ENCODE measurements around the gene IQCN.
A peak's percentile ranks its signal among the peaks of the same experiment; 100 is the strongest.

The IQCN gene

DNA sequence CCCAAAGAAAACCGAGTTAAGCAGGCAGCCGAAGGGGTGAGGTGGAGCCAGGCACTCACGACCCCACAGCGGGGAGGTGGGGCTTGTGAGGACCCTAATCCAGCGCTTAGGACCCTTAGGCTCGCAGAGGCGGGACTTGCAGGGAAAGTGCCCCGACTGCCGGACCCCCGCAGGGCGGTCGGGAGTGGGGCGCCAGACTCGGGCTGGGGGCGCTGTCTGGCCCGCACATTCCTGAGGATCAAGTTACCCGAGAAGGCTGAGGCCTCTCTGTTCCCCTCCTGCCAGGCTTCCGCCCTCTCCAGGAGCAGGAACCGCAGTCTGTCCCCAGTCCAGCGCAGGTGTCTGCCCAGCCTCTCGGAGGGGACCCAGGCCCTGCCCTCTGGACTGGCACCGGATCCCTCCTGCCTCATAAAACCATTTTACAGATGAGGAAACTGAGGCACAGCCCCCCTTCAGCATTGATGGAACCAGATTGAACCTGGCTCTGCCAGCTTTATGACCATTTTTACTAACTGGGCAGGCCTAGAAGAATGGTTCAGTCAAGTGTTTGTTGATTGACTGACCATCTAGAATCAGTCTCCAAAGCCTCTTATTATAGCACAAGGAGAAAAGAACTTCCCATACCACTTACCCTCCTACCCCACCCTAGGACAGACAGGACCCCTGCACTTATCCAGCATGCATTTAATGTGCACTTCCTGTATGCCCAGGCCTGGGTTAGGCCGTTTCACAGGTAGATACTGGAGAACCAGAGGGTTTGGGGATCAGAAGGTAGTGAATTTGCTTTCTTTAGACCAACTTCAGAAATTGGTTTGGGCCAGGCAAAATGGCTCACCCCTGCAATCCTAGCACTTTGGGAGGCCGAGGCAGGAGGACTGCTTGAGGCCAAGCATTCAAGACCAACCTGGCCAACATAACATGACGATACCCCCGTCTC lies 13.9 kb upstream of the IQCN start:
- DNase-seq (ENCODE audit: low spot score): no peak

DNA sequence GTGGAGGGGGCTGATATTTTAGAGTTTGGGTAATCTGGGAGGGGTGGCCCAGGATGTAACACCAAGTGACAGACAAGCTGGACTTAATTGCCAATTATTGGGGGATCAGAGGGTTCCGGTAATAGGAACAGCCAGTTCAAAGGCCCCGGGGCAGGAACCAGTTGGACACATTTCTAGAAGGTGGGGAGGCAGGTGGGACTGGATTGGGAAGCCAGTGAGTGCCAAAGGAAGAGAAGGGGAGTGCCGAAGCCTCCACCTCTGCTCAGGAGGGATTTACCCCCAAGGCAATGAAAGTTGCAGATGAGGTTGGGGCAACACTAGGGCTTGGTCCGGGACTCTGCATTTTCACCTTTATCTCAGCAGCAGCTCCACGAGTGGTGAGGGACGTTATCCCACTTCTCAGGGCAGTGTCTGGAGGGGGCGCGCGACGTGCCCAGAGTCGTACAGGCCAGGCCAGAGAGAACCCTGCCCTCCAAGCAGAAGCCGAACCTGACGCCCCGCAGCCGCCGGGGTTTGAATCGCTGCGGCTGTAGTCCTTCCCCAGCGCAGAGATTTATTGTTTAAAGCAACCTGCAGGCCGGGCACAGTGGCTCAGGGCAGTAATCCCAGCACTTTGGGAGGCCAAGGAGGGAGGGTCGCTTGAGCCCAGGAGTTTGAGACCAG lies 12.9 kb upstream of the IQCN start:
- no peak for DNase-seq (ENCODE audit: low spot score)

DNA sequence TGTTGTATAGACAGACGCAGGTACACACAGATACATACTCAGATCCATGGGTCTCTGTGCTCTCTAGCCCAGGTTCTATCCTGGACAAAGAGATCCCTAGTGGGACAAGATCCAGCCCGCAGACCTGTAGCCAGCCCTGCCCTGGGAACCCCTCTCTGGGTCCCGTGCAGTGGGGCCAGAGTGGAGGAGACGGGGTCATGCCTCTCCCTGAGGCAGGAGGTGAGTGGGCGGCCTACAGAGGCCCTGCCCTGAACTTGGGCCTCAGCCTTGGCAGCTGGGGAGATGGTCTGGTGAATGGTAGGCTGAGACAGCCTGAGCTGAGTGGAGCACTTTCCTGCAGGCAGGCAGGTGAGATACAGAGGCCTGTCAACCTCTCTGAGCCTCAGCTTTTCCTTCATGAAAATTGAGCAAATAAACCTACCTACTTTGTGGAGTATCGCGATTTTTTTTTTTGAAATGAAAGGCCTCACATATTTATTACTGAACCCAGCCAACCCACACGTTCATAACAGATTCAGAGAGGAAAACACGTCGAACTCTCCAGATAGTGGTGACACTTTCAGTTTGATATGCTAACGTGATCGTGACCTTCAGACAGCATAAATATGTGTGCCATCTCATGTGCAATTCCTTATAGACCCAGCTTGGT lies 10.6 kb upstream of the IQCN start:
- no peak for DNase-seq (ENCODE audit: low spot score)

DNA sequence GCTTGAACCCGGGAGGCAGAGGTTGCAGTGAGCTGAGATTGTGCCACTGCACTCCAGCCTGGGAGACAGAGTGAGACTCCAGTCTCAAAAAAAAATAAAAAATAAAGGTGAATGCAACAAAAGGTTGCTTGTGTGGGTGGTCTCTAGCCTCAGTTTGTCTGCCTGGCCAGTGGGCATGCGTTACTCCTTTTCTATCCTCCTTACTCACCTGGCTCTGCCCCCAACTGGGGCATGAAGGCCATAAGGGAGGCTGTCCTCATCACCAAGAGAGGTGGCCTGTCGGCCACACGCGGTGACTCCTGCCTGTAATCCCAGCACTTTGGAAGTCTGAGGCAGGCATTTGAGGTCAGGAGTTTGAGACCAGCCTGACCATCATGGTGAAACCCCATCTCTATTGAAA lies 9.1 kb upstream of the IQCN start:
- DNase-seq (ENCODE audit: low spot score): no peak

DNA sequence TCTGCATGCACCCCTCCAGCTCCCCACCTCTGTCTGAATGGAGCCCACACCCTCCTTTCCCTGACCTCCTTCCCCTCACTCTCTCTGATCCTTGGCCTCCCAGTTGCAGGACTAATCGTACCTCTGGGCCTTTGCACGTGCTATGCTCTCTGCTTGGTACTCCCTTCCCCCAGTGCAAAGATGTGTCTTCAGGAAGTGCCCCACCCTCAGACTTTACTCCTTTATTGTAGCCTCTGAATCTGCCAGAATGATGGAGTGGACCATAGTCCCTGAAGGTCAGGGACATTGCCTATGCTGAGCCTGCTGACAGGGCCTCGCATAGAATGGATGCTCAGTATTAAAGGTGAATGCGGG lies 8.5 kb upstream of the IQCN start:
- no peak for DNase-seq (ENCODE audit: low spot score)

DNA sequence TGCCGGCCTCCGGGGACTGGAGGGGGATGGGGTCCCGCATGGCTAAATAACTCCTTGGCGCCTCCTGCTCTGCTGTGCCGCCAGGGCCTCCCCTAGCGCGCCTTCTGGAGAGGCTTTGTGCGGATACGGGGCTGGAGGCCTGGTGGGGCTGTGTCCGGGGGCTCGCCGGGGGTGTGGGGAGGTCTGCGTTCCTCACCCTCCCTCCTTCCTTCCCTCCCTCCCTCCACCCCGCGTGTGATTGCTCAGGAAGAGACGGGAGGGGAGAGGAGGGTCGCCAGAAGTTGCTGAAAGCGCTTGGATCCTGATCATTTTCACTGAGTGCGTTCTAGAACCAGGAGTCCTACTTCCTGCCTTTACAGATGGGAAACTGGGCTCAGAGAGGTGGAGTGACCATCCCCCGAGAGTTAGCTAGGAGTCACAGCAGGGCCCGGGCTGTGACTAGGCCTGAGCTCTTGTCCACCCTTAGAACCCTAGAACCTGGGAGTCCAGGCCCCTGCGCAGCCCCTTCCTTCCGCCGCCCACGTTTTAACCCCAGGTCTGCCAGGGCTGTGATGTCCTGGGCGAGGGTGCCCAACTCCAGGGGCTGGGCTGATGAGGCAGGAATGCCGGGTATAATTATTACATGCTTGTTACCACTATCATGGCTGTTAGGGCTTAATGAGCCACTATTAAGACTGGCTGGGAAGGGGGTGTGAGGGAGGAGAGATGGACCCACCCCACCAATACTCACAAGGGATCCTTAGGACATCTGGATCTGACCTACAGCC lies 8.0 kb upstream of the IQCN start:
- DNase-seq (ENCODE audit: low spot score): no peak

DNA sequence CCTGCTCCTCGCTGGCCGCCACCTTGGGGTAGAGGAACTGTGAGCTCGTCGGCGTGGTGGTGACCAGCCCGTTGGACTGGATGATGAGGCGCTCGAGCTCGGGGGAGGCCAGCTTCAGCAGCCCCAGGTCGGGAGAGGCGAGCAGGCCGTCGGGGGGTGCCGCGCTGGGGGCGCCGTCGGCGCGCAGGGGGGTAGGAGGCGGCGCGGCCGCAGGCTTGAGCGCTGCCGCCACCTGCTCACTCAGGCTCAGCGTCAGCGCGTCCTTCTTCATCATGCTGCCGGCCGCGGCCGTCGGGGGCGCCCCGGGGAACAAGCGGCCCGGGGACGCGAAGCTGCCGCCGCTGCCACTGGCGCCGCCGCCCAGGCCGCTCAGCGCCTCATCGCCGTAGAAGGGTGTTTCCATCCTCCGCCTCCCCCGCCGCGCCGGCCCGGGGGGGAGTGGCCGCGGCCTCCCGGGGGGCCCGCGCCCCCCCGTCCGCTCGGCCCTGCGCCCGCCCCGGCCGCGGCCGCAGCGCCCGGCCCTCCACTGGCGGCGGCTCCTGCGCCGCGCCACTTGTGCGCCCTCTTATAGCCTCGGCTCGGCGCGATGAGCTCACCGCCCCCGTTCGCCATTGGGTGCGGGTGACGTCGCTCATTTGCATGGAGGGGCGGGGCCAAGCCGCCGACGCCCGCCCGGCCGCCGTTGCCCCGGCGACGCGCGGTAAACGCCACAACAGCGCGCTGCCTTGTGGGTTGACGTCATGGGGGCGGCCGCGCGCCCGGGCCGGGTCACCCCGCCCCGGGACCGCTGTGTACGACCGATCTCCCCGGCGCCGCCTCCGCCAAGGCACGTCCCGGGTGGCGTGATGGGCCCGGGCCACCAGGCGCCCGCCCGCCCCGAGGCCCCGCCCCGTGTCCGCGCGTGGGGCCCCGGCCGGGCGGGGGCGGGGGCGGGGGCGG lies 7.1 kb upstream of the IQCN start, which contains the start of gene JUND:
TSS of gene JUND (minus strand) at position 541 of the 939 bp plus-strand sequence. CDS start at position 403, 138 bp downstream.
- peak; percentile 99 for DNase-seq (ENCODE audit: low spot score)

DNA sequence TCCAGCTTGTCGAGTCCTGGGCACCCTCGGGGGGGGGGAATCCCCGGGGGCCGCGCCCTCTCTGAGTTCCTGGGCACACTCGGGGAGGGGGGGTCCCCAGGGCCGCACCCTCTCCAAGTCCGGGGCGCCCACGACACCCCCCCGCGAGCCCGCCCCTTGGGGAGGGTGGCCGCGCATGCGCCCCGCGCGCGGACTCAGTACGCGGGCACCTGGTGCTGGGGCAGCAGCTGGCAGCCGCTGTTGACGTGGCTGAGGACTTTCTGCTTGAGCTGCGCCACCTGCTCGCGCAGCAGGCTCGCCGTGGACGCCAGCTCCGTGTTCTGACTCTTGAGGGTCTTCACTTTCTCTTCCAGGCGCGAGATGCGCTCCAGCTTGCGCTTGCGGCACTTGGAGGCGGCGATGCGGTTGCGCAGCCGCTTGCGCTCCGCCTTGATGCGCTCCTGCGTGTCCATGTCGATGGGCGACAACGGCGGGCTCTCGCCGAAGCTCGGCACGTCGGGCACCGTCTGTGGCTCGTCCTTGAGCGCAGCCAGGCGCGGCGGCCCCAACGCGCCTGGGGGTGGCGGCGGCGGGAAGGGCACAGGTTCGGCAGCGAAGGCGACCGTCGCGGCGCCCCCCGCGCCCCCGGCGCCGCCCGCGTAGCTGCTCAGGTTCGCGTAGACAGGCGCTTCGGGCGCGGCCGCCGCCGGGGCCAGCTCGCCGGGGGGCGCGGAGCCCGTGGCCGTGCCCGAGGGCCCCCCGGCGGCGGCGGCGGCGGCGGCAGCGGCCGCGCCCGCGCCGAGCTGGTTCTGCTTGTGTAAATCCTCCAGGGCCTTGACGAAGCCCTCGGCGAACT lies 6.2 kb upstream of the IQCN start:
- peak; percentile 82 for DNase-seq (ENCODE audit: low spot score)

DNA sequence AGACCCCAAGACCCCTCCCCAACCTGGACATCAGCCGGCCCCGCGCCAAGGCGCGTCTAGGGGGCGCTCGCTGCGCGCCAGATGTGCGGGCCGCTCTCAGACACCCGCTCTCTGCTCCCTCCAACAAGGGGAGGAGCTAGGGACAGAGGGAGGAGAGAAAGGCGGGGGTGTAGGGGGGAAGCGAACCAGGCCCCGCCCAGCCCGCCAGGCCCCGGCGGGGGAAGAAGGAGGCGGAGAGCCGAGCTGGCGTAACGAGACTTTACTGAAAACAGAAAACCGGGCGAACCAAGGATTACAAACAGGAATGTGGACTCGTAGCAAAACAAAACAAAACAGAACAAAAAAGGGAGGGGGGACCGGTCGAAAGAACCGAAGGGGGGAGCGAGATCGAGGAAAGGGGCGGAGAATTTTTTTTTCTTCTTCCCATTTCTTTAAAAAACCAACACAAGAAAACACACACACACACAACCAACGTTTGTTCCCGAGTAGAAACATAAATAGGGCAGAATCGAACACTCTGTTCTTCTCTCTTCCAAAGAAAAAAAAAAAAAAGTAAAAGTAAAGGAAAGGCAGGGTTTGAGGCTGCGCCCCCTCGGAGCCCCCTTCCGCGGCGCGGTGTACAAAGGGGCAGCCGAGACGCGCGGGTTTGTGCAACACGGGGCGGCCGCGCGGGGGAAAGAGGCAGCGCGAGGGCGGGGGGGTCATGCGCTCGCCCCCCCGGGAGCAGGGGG lies 5.4 kb upstream of the IQCN start:
- DNase-seq (ENCODE audit: low spot score): peak; percentile 97

DNA sequence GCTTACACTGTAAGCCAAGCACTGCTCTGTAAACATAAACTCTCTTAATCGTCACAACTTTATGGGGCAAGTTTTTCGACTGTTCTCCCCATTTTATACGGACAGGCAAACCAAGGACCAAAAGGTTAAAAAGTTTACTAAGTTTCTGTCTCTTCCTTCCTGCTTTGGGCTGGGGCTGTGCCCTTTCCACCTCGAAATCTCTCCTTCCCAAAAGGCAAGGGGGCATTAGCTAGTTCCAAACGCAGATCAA lies 4.9 kb upstream of the IQCN start:
- DNase-seq (ENCODE audit: low spot score): no peak

DNA sequence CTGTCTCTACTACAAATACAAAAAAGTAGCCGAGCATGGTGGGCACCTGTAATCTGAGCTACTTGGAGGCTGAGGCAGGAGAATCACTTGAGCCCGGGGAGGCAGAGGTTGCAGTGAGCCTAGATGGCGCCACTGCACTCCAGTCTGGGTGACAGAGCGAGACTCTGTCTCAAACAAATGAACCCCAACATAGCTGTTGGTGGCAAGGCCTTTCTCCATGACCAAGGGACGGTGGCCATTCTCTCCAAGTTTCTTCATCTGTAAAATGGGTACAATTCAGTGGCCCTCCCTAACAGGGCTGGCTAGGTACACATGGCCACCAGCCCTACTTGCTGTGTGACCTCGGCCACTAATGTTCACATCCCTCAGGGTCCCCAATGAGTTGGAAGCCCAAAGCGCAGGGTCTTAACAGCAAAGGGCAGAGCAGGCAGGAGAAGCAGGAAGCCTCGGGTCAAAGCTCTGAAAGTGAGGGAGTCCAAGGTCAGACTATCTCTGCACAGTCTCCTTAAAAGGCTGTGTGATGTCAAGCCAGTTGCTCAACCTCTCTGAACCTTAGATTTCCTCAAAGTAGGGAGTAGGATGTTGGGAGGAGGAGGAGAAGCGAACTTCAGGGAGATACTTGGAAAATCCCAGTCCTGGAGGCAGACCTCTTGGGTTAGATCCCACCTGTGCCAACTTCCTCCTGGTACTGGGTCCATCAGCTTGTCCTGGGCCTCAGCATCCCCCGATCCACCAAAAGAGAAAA lies 4.4 kb upstream of the IQCN start:
- DNase-seq (ENCODE audit: low spot score): no peak

DNA sequence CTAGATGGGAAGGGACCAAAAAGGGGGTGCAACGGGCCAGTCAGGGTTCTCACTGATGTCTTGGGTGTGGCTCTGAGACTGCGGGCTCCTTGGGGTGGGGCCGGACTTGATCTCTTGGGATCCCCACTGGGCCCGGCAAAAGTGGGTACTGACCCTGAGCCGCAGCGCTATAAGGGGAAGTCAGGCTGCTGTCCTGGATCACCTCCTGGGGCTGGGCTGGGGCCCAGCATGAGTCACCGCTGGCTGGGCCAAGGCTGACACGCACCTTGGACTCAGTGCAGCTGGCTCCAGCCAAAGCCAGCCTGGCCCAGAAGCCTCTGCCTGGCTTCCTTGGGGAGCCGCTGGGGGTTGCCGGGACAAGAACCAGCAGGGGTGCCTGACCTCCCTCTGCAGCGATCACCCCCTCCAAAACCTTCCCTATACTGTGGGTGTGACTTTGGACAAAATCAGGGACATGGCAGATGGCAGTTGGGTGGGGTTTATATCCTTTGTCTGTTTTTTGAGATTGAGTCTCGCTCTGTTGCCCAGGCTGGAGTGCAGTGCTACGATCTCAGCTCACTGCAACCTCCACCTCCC lies 617 bp upstream of the IQCN start:
- peak; percentile 77 for DNase-seq (ENCODE audit: low spot score)

DNA sequence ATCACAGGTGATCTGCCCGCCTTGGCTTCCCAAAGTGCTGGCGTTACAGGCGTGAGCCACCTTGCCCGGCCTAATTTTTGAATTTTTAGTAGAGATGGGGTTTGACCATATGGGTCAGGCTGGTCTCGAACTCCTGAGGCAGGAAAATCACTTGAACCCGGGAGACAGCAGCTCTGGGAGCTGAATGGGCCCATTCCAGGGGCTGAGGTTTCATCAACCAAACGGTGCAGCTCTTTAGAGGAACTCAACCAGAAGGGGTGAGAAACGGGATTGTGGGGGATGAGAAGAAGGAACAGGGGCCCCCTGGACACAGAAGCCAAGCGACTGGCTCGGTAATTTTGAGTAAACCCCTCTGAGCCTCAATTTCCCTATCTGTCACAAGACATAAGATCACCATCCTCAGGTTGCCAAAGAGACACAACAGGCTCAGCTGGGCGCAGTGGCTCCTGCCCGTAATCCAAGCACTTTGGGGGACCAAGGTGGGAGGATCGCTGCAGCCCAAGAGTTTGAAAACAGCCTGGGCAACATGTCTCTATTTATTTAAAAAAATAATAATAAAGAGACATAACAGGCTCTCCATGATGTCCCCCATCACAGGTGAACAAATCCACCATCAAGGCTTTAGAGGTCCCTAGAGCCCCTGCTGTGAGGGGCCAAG lies 562 bp downstream of the IQCN start:
- no peak for DNase-seq (ENCODE audit: low spot score)

DNA sequence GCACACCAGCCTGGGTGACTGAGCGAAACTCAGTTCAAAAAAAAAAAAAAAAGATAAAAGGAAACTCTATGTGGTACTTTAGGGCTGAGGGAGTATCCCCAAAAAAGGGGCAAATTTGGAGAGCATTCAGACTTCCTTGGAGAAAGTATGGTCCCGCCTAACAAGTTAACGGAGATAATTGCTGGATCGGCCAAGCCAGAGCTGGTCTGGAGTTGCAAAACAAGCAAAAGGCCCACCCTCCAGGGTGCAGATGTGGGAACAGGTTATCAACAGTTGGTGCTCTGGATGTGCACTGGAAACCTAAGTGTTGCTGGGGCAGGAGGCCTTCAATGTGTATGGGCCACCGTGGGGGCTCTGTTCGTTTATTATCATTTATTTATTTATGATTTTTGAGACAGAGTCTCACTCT lies 2.8 kb downstream of the IQCN start:
- no peak for DNase-seq (ENCODE audit: low spot score)

DNA sequence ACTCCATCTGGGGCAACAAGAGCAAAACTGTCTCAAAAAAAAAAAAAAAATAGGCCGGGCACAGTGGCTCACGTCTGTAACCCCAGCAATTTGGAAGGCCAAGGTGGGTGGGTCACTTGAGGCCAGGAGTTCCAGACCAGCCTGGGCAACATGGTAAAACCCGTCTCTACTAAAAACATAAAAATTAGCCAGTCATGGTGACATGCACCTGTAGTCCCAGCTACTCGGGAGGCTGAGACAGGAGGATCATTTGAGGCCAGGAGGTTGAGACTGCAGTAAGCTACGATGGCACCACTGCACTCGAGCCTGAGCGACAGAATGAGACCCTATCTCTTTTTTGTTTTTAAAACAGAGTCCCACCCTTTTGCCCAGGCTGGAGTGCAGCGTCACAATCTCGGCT lies 3.9 kb downstream of the IQCN start:
- no peak for DNase-seq (ENCODE audit: low spot score)

DNA sequence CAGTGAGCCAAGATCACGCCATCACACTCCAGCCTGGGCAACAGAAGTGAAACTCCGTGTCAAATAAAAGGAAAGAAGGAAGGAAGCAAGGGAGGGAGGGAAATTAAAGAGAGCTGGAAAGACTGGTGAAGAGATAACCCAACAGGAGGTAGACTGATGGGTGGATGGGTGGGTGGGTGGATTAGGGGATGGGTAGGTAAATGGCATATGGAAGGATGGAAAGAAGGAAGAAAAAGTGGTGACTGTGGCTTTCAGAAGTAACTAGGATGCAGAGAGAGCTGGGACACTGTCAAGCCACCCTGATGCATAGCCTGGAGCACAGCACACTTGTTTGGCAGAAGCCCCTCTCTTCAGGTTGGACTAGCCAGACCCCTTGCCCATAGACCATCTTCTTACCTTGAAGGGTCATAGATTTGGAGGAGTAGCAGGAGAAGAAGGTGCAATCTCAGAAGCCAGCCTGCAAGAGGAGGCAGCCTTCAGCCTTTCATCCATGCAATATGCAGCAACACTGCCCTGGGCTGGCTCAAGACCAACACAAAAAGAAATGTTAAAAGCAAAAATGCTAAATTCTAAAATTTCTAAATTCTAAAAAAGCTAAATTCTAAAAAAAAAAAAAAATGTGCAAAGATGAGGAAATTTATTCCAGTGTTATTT lies 5.1 kb downstream of the IQCN start:
- DNase-seq (ENCODE audit: low spot score): no peak

Data from Ammon's horn (tissue), 1 donor.